Endodermal cell (in vitro differentiated cells): ENCODE data around the gene MKX. TPM values are rescaled to one million over a fixed set of nuclear protein-coding genes. Genes with fewer than 3 reads are reported as not detected.

Experiments
- DNase-seq: peaks from one replicate; pipeline ENCODE4 v3.0.0-alpha.2; 2017
- H3K27ac ChIP-seq: 2 replicates; pipeline ENCODE4 v1.5.1; 2013; ENCODE audit warnings: mild to moderate bottlenecking, low read depth, low read length, moderate library complexity
- H3K27me3 ChIP-seq: 2 replicates; pipeline ENCODE4 v1.6.1; 2013; ENCODE audit warnings: mild to moderate bottlenecking, low read length, moderate library complexity; ENCODE audit not compliant: insufficient read depth, control insufficient read depth, poor library complexity, severe bottlenecking
- H3K36me3 ChIP-seq: 2 replicates; pipeline ENCODE4 v1.7.0; 2013; ENCODE audit warnings: mild to moderate bottlenecking, low read length, moderate library complexity; ENCODE audit not compliant: control insufficient read depth, insufficient read depth
- H3K4me1 ChIP-seq: one replicate; pipeline ENCODE4 v1.7.0; 2013; ENCODE audit warnings: low read length; ENCODE audit not compliant: control insufficient read depth, insufficient read depth
- H3K4me3 ChIP-seq: 2 replicates; pipeline ENCODE4 v1.5.1; 2013; ENCODE audit warnings: mild to moderate bottlenecking, low read length, moderate library complexity
- H3K9ac ChIP-seq: 2 replicates; pipeline ENCODE4 v1.6.1; 2013; ENCODE audit warnings: mild to moderate bottlenecking, low read length, moderate library complexity; ENCODE audit not compliant: poor library complexity, severe bottlenecking; ENCODE audit errors: extremely low read depth
- H3K9me3 ChIP-seq: 2 replicates; pipeline ENCODE4 v1.6.1; 2013; ENCODE audit warnings: mild to moderate bottlenecking, low read length, moderate library complexity; ENCODE audit not compliant: control insufficient read depth
- H3K27ac Mint-ChIP-seq: 2 replicates; pipeline ENCODE4 v1.8.0; 2020; ENCODE audit warnings: mixed read lengths
- H3K27me3 Mint-ChIP-seq: 2 replicates; pipeline ENCODE4 v1.8.0; 2021; ENCODE audit warnings: mild to moderate bottlenecking, mixed read lengths; ENCODE audit not compliant: insufficient read depth
- H3K36me3 Mint-ChIP-seq: 2 replicates; pipeline ENCODE4 v1.8.0; 2020; ENCODE audit warnings: low read depth, mixed read lengths
- H3K4me1 Mint-ChIP-seq: 2 replicates; pipeline ENCODE4 v1.8.0; 2020; ENCODE audit warnings: mixed read lengths
- H3K4me3 Mint-ChIP-seq: 2 replicates; pipeline ENCODE4 v1.8.0; 2020; ENCODE audit warnings: mild to moderate bottlenecking, moderate library complexity, mixed read lengths
- H3K9me3 Mint-ChIP-seq: 2 replicates; pipeline ENCODE4 v1.8.0; 2020; ENCODE audit warnings: mild to moderate bottlenecking, mixed read lengths
- WGBS, 2 experiments: methylation state at CpG; one replicate each; pipeline versions ENCODE4 v1.1.5 to v1.1.7; 2013; ENCODE audit warnings: missing lambda C conversion rate in 2 of 2, mixed read lengths in 1 of 2; ENCODE audit not compliant: insufficient coverage in 1 of 2, insufficient read length in 1 of 2; 5-methylcytosine and 5-hydroxymethylcytosine counted together
- total RNA-seq, 2 donors: library from RNA; stranded (reverse); fragmentation: NEBNext Ultra II Directional in 1 of 2; extraction: Animal tissue kit (Norgen Biotek cat#: 25700) in 1 of 2; gene quantifications; 2 replicates in 1 of 2; 3 replicates in 1 of 2; pipeline ENCODE4 v1.2.1, GENCODE V29; 2021
- TF ChIP-seq, protein P1 (sequence below): fragments of 200-600 bp; sonication (generic); conservative IDR thresholded peaks from 2 replicates; pipeline ENCODE4 v1.5.0; 2021; ENCODE audit warnings: antibody characterized with exemption, mild to moderate bottlenecking

The MKX gene
- total RNA-seq, 2 donors from 2014 or later, result 0.29 to 0.55 TPM

DNA sequence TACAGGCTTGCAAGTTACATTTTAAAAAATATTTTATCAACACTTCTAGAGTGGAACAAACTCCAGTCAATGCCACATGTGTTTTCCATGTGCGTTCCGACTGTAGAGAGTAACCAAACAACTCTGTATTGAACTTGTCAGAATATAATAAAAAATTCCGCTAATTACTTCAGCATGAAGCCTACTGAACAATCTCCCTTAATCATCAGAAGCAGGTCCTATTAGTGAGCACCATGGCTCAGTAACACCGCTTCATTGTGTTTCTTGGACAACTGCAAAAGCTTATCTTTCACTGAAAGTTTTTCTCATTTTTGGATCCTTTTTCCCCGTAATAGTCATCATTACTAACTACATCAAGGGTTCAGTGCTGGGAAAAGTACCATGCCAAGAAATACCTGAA is 117.0 kb downstream of the MKX start:
- TF ChIP-seq, protein P1, sequence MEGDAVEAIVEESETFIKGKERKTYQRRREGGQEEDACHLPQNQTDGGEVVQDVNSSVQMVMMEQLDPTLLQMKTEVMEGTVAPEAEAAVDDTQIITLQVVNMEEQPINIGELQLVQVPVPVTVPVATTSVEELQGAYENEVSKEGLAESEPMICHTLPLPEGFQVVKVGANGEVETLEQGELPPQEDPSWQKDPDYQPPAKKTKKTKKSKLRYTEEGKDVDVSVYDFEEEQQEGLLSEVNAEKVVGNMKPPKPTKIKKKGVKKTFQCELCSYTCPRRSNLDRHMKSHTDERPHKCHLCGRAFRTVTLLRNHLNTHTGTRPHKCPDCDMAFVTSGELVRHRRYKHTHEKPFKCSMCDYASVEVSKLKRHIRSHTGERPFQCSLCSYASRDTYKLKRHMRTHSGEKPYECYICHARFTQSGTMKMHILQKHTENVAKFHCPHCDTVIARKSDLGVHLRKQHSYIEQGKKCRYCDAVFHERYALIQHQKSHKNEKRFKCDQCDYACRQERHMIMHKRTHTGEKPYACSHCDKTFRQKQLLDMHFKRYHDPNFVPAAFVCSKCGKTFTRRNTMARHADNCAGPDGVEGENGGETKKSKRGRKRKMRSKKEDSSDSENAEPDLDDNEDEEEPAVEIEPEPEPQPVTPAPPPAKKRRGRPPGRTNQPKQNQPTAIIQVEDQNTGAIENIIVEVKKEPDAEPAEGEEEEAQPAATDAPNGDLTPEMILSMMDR, result no peak
- peaks cover 28% of the 10 kb centered on the region for H3K4me1 Mint-ChIP-seq
- H3K4me1 ChIP-seq, result peaks cover 3% of the 10 kb centered on the region
- H3K4me3 Mint-ChIP-seq, result no peak overlapping the region
- H3K36me3 Mint-ChIP-seq, result no peaks in the 10 kb centered on the region
- H3K27ac ChIP-seq, result no peak overlapping the region
- no peaks in the 10 kb centered on the region for H3K9me3 Mint-ChIP-seq
- no peak overlapping the region for H3K27ac Mint-ChIP-seq
- no peak overlapping the region for H3K4me3 ChIP-seq
- H3K9me3 ChIP-seq, result no peaks in the 10 kb centered on the region
- no peaks in the 10 kb centered on the region for H3K36me3 ChIP-seq
- no peaks in the 10 kb centered on the region for H3K27me3 ChIP-seq
- H3K9ac ChIP-seq, result no peak overlapping the region
- WGBS, 2 experiments, result 95 to 97% methylated on average over 4 to 5 of the region's 5 CpGs
- no peak for DNase-seq
- no peaks in the 10 kb centered on the region for H3K27me3 Mint-ChIP-seq

- Histone ChIP-seq H3K4me1 (peaks cover 3% of the 10 kb centered on the region), H3K27me3 (no peaks in the 10 kb centered on the region), H3K36me3 (no peaks in the 10 kb centered on the region), H3K27ac (no peak overlapping the region), H3K9ac (no peak overlapping the region), H3K9me3 (no peaks in the 10 kb centered on the region), H3K4me3 (no peak overlapping the region)
- peaks cover 28% of the 10 kb centered on the region for H3K4me1 Mint-ChIP-seq
- no peak overlapping the region for H3K4me3 Mint-ChIP-seq
- H3K27ac Mint-ChIP-seq, result no peak overlapping the region
- DNase-seq, result no peak
- WGBS, 2 experiments, result 85 to 86% methylated on average over 1 to 6 of the region's 6 CpGs
- H3K27me3 Mint-ChIP-seq, result no peaks in the 10 kb centered on the region
- TF ChIP-seq, protein P1, result no peak
- H3K9me3 Mint-ChIP-seq, result no peaks in the 10 kb centered on the region
- H3K36me3 Mint-ChIP-seq, result no peaks in the 10 kb centered on the region
These were observed 118.7 kb downstream of the MKX start for GRCh38 chr10:27626890-27627289.

GRCh38 chr10:27625452-27626211 is 120.0 kb downstream of the MKX start:
- WGBS, 2 experiments, result 72 to 80% methylated on average over 8 to 10 of the region's 10 CpGs
- no peak overlapping the region for H3K27ac Mint-ChIP-seq
- H3K4me3 ChIP-seq, result no peak overlapping the region
- TF ChIP-seq, protein P1, result no peak
- H3K36me3 ChIP-seq, result no peaks in the 10 kb centered on the region
- H3K9me3 Mint-ChIP-seq, result no peaks in the 10 kb centered on the region
- no peak overlapping the region for H3K9ac ChIP-seq
- peaks cover 28% of the 10 kb centered on the region for H3K4me1 Mint-ChIP-seq
- H3K27me3 ChIP-seq, result no peaks in the 10 kb centered on the region
- no peaks in the 10 kb centered on the region for H3K36me3 Mint-ChIP-seq
- peaks cover 3% of the 10 kb centered on the region for H3K4me1 ChIP-seq
- H3K4me3 Mint-ChIP-seq, result no peak overlapping the region
- H3K27me3 Mint-ChIP-seq, result no peaks in the 10 kb centered on the region
- peak overlapping the region; percentile 61 for H3K27ac ChIP-seq
- no peak for DNase-seq
- no peaks in the 10 kb centered on the region for H3K9me3 ChIP-seq
